Activated CD8-positive, alpha-beta memory T cell treated with anti-CD3 and anti-CD28 coated beads, Interleukin-2, amount 50 U/mL, for 4 hours (primary cell): ENCODE measurements around the gene FAM83C.
"Not testable (repeated sequence)": the region's sequence is repeated elsewhere in the genome, so short reads cannot be mapped to it uniquely, and the experiment has no call there.

ENCODE experiments used
- DNase-seq: peaks from one replicate; pipeline ENCODE4 v3.0.0-alpha.2; 2020

Gene FAM83C

GRCh38 chr20:35263532-35264341 lies 28.5 kb downstream of the FAM83C start:
- DNase-seq: no peak

- DNase-seq: not testable (repeated sequence)
Measured at GRCh38 chr20:35262731-35263531, 29.3 kb downstream of the FAM83C start.

GRCh38 chr20:35262321-35262720 lies 29.9 kb downstream of the FAM83C start:
- DNase-seq: not testable (repeated sequence)

- no peak for DNase-seq
Measured at GRCh38 chr20:35260426-35260825, 31.8 kb downstream of the FAM83C start.

GRCh38 chr20:35257175-35257909 lies 34.9 kb downstream of the FAM83C start:
- no peak for DNase-seq

GRCh38 chr20:35254448-35254999 lies 37.7 kb downstream of the FAM83C start:
- DNase-seq: no peak

GRCh38 chr20:35253010-35253409 lies 39.2 kb downstream of the FAM83C start:
- DNase-seq: no peak

GRCh38 chr20:35252598-35252997 lies 39.6 kb downstream of the FAM83C start:
- not testable (repeated sequence) for DNase-seq

- no peak for DNase-seq
Measured at GRCh38 chr20:35252037-35252461, 40.2 kb downstream of the FAM83C start.

GRCh38 chr20:35251613-35251940 lies 40.6 kb downstream of the FAM83C start:
- no peak for DNase-seq

- no peak for DNase-seq
Measured at GRCh38 chr20:35248641-35249475, 43.4 kb downstream of the FAM83C start.

- DNase-seq: no peak
Measured at GRCh38 chr20:35246723-35247122, 45.5 kb downstream of the FAM83C start.

- DNase-seq: no peak
Measured at GRCh38 chr20:35243986-35244385, 48.2 kb downstream of the FAM83C start.

GRCh38 chr20:35243317-35243716 lies 48.9 kb downstream of the FAM83C start:
- DNase-seq: no peak

GRCh38 chr20:35240811-35241293 lies 51.4 kb downstream of the FAM83C start:
- DNase-seq: no peak

GRCh38 chr20:35240083-35240810 lies 52.0 kb downstream of the FAM83C start:
- DNase-seq: no peak

GRCh38 chr20:35238735-35239134 lies 53.5 kb downstream of the FAM83C start:
- no peak for DNase-seq

GRCh38 chr20:35238170-35238569 lies 54.1 kb downstream of the FAM83C start:
- no peak for DNase-seq

- DNase-seq: no peak
Measured at GRCh38 chr20:35237486-35237885, 54.7 kb downstream of the FAM83C start.

GRCh38 chr20:35235881-35236280 lies 56.3 kb downstream of the FAM83C start:
- no peak for DNase-seq
